CD4-positive, alpha-beta T cell (primary cell): Measurements from ENCODE around the gene SEPTIN3. TPM values are rescaled to one million over a fixed set of nuclear protein-coding genes. Genes with fewer than 3 reads are reported as not detected.

Experiments
- ATAC-seq: fragments of 200-7000 bp; cut with Tn5 transposase; one replicate; pipeline ENCODE4 v1.10.0; 2022; ENCODE audit warnings: mild to moderate bottlenecking; ENCODE audit not compliant: poor library complexity
- CTCF ChIA-PET: fragments of 350-600 bp; sonication (Branson Sonifier 250); formaldehyde crosslinking; loops from one replicate; lab custom pipeline; 2021; ENCODE audit warnings: antibody characterized with exemption, inconsistent platforms; lab: Charles Lee
- POLR2A ChIA-PET: fragments of 350-600 bp; sonication (Branson Sonifier 250); formaldehyde crosslinking; loops from one replicate; lab custom pipeline; 2021; ENCODE audit warnings: antibody characterized with exemption, inconsistent platforms; lab: Charles Lee
- DNase-seq, 14 experiments: peaks; one replicate each; pipeline ENCODE4 v3.0.0-alpha.2; 2013 to 2020; ENCODE audit warnings: mixed read lengths in 2 of 14
- H3K27ac ChIP-seq, 2 donors: one replicate each; pipeline versions ENCODE4 v1.5.1 to v1.7.0; 2013; ENCODE audit warnings: low read length in 2 of 2, low read depth in 1 of 2, mild to moderate bottlenecking in 1 of 2
- H3K27me3 ChIP-seq, 2 experiments: 1 replicate in 1 of 2; 2 replicates in 1 of 2; pipeline versions ENCODE4 v1.6.1 to v1.7.0; 2013; ENCODE audit warnings: low read length in 2 of 2, control low read depth in 1 of 2, mild to moderate bottlenecking in 1 of 2, moderate library complexity in 1 of 2; ENCODE audit not compliant: insufficient read depth in 2 of 2, control insufficient read depth in 1 of 2
- H3K36me3 ChIP-seq: one replicate; pipeline ENCODE4 v1.6.1; 2013; ENCODE audit warnings: low read length, control low read depth; ENCODE audit not compliant: insufficient read depth
- H3K4me1 ChIP-seq: one replicate; pipeline ENCODE4 v1.6.1; 2013; ENCODE audit warnings: low read length, control low read depth; ENCODE audit not compliant: insufficient read depth
- H3K4me3 ChIP-seq: one replicate; pipeline ENCODE4 v1.5.1; 2013; ENCODE audit warnings: mild to moderate bottlenecking, low read length, moderate library complexity
- H3K9me3 ChIP-seq, 2 experiments: 1 replicate in 1 of 2; 2 replicates in 1 of 2; pipeline versions ENCODE4 v1.6.1 to v1.7.0; 2013; ENCODE audit warnings: low read length in 2 of 2, mild to moderate bottlenecking in 2 of 2, control low read depth in 1 of 2, moderate library complexity in 1 of 2; ENCODE audit not compliant: control insufficient read depth in 1 of 2, insufficient read depth in 1 of 2
- H3K27ac Mint-ChIP-seq: one replicate; pipeline ENCODE4 v1.8.0; 2020; ENCODE audit warnings: mixed read lengths
- H3K27me3 Mint-ChIP-seq: one replicate; pipeline ENCODE4 v1.8.0; 2021; ENCODE audit warnings: mixed read lengths
- H3K36me3 Mint-ChIP-seq: one replicate; pipeline ENCODE4 v1.8.0; 2021; ENCODE audit warnings: low read depth, mixed read lengths
- H3K4me1 Mint-ChIP-seq: one replicate; pipeline ENCODE4 v1.8.0; 2021; ENCODE audit warnings: low read depth, mixed read lengths
- H3K4me3 Mint-ChIP-seq: one replicate; pipeline ENCODE4 v1.8.0; 2020; ENCODE audit warnings: mild to moderate bottlenecking, mixed read lengths
- H3K9me3 Mint-ChIP-seq: one replicate; pipeline ENCODE4 v1.8.0; 2020; ENCODE audit warnings: mixed read lengths
- CTCF ChIP-seq: fragments of 200-600 bp; IDR thresholded peaks from one replicate; pipeline ENCODE4 v1.8.0; 2022; ENCODE audit warnings: antibody characterized with exemption, mild to moderate bottlenecking
- intact Hi-C, 2 experiments: fragments of 100-400 bp; cut with DNase I in 1 of 2; cut with micrococcal nuclease in 1 of 2; formaldehyde crosslinking; loops; one replicate each; pipeline versions ENCODE4 v1.15.1 to v1.9.0; 2023 to 2025; cut with DNase I, micrococcal nuclease
- total RNA-seq, 174 experiments: library from RNA in 2 of 174; stranded (reverse) in 2 of 174; gene quantifications; one replicate each; pipeline ENCODE4 v1.2.3 and lab custom pipeline; 2021 to 2026

SEPTIN3 gene
- total RNA-seq, 2 experiments from 2014 or later = 0.20 to 0.22 TPM

GRCh38 chr22:42013385-42013784 lies 44.1 kb downstream of the SEPTIN3 start:
- ATAC-seq = no peak
- H3K27ac Mint-ChIP-seq = no peak overlapping the region

GRCh38 chr22:42016111-42016510 lies 46.9 kb downstream of the SEPTIN3 start:
- DNase-seq (no peak), ATAC-seq (no peak)
- no peaks in the 10 kb centered on the region for H3K4me1 ChIP-seq
- H3K27ac ChIP-seq = no peak overlapping the region
- H3K4me3 ChIP-seq = no peak overlapping the region
- H3K27me3 ChIP-seq = peaks cover 0 to 11% of the 10 kb centered on the region in 2 experiments
- Mint-ChIP-seq H3K27ac (no peak overlapping the region), H3K36me3 (no peaks in the 10 kb centered on the region), H3K4me3 (no peak overlapping the region), H3K9me3 (no peaks in the 10 kb centered on the region), H3K4me1 (no peaks in the 10 kb centered on the region), H3K27me3 (peaks cover 16% of the 10 kb centered on the region)
- ChIA-PET CTCF (no interaction called here), POLR2A (no interaction called here)
- peaks cover 0 to 7% of the 10 kb centered on the region in 2 experiments for H3K9me3 ChIP-seq
- no peaks in the 10 kb centered on the region for H3K36me3 ChIP-seq
- intact Hi-C loops = no loop called here
- TF ChIP-seq CTCF = no peak

More at GRCh38 chr22:42013385-42013784, 44.1 kb downstream of the SEPTIN3 start:
- H3K27ac ChIP-seq = no peak overlapping the region
- H3K4me3 ChIP-seq = no peak overlapping the region
- Mint-ChIP-seq H3K4me1 (no peaks in the 10 kb centered on the region), H3K27me3 (peaks cover 20% of the 10 kb centered on the region), H3K36me3 (no peaks in the 10 kb centered on the region), H3K4me3 (no peak overlapping the region), H3K9me3 (peaks cover 3% of the 10 kb centered on the region)
- peaks cover 0 to 11% of the 10 kb centered on the region in 2 experiments for H3K27me3 ChIP-seq
- ChIA-PET POLR2A (no interaction called here), CTCF (no interaction called here)
- H3K36me3 ChIP-seq = no peaks in the 10 kb centered on the region
- no peak for DNase-seq
- no peak for TF ChIP-seq CTCF
- no peaks in the 10 kb centered on the region for H3K4me1 ChIP-seq
- intact Hi-C loops = no loop called here
- peaks cover 6 to 15% of the 10 kb centered on the region in 2 experiments for H3K9me3 ChIP-seq

GRCh38 chr22:42018224-42018623 lies 49.0 kb downstream of the SEPTIN3 start:
- peaks cover 0 to 11% of the 10 kb centered on the region in 2 experiments for H3K27me3 ChIP-seq
- Mint-ChIP-seq H3K27me3 (peaks cover 16% of the 10 kb centered on the region), H3K36me3 (no peaks in the 10 kb centered on the region), H3K4me3 (no peak overlapping the region), H3K4me1 (peaks cover 13% of the 10 kb centered on the region), H3K27ac (no peak overlapping the region), H3K9me3 (no peaks in the 10 kb centered on the region)
- intact Hi-C loops = no loop called here
- H3K9me3 ChIP-seq = no peaks in the 10 kb centered on the region
- no peaks in the 10 kb centered on the region for H3K36me3 ChIP-seq
- peaks cover 10% of the 10 kb centered on the region for H3K4me1 ChIP-seq
- DNase-seq (no peak), ATAC-seq (no peak)
- POLR2A ChIA-PET = no interaction called here
- no peak overlapping the region for H3K27ac ChIP-seq
- H3K4me3 ChIP-seq = no peak overlapping the region
- no peak for TF ChIP-seq CTCF
- CTCF ChIA-PET = no interaction called here

Other genes starting within 250 kb of the SEPTIN3 start
- 10 to 100 TPM; 14.1 to 16.2 TPM for gene CCDC134, start 168.8 kb upstream of the SEPTIN3 start, total RNA-seq
- gene SREBF2, start 136.3 kb upstream of the SEPTIN3 start, total RNA-seq = 10 to 100 TPM; 67.2 to 69.9 TPM
- gene SHISA8, start 54.4 kb upstream of the SEPTIN3 start, total RNA-seq = under 1 TPM; 0.56 to 0.60 TPM
- 10 to 100 TPM; 12.2 to 12.9 TPM for gene TNFRSF13C, start 42.6 kb upstream of the SEPTIN3 start, total RNA-seq
- gene CENPM, start 22.3 kb upstream of the SEPTIN3 start, total RNA-seq = 1 to 10 TPM; 7.6 to 8.4 TPM
- 1 to 10 TPM in 1 of 2 experiments, under 1 TPM in 1; 0.38 to 1.7 TPM for gene WBP2NL, start 29.3 kb downstream of the SEPTIN3 start, total RNA-seq
- 1 to 10 TPM; 2.6 to 3.2 TPM for gene NAGA, start 101.4 kb downstream of the SEPTIN3 start, total RNA-seq
- gene PHETA2, start 104.8 kb downstream of the SEPTIN3 start, total RNA-seq = under 1 TPM; 0.27 to 0.42 TPM
- gene SMDT1, start 110.3 kb downstream of the SEPTIN3 start, total RNA-seq = 10 to 100 TPM; 84.7 to 86.4 TPM
- 10 to 100 TPM; 52.8 to 59.8 TPM for gene NDUFA6, start 121.3 kb downstream of the SEPTIN3 start, total RNA-seq
- 1 to 10 TPM; 7.4 to 7.5 TPM for gene CYP2D6, start 161.4 kb downstream of the SEPTIN3 start, total RNA-seq